8988T (cell line): Measurements from ENCODE around the gene ATG10.
A peak's percentile ranks its signal among the peaks of the same experiment; 100 is the strongest.

Source experiments
- DNase-seq: peaks from one replicate; pipeline ENCODE4 v3.0.0; 2011

ATG10 gene

DNA sequence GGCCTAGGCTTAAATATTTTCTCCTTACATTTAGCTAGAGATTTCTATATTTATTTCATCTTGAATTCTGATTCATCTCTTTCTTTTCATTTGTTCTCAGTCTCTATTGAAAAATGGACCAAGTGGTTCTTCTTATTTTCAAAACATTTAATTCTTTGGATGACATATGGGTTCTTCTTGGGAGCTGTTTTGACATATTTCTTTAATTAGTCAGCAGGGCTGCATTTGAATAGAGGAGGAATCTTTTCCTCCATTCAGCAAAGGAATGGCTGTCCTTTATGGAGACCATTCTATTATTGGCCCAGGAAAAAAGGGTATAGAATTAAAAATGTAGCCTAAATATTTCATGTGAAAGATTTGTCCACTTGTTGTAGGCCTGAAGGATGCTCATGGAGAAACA, 196.5 kb downstream of the ATG10 start:
- no peak for DNase-seq

DNA sequence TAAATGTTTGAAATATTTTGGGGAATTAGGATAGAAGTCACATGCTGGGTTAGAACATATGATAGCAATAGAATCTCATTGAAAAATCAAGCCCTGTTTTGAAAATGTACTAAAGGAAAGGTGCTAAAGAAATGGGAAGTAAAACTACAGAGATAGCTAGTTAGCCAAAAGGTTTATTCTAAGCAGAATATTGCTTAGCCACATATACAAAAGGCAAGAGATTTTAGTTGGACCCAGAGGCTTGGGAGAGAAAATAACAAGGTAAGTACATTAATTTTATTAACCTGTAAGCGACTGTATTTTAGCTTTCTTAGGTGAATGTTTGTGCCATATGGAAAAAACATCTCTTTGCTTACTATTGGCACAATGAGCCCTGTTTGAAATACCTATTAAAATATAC, 198.1 kb downstream of the ATG10 start:
- no peak for DNase-seq

DNA sequence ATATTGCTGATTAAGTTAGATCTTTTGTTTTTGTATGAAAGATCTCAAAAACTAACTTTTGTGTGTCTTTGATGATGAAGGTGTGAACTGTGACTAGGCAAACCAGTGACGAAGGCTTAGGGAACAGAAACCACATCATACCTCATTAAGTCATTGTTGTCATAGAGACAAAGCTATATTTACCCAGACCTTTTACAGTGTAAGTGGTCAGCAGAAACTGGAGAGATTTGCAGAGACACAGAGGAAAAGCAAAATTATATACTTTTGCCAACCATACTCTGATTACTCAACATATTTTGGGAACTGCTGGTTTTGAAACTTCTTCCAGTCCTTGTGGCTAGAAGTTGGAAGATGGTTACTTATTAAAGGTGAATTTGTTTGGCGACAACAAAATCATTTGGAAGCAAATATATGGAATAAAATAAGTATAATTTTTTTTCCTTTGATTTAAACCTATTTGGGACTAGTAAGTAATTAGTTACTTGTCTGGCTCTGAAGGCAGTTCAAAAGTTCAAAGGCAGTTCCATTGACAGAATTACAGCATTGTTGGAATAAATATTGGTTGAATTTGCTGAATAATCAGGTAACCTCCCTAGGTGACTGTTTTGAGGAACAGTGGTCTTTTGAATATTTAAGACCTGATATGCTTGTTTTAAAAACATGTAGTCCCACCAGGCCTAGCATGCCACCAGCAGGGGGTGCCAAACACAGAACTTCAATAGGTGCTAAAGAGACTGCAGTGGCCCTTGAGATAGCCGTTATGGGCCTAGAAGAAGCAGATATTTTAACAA, 202.5 kb downstream of the ATG10 start:
- DNase-seq, result no peak

DNA sequence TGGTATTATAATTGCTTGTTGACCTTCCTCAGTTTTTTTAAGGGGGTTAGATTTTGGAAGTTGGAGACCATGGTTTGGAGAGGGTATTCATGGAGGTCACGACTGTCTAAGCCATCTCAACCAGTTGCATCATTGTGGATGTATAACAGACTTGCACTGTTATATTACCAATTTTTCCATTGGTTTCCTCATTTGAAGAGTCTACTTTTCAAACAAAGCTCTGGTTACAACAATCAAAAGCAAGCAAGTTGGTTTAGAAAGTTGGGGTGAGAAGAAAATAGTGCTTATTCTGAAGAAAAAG, 203.0 kb downstream of the ATG10 start:
- DNase-seq, result no peak

DNA sequence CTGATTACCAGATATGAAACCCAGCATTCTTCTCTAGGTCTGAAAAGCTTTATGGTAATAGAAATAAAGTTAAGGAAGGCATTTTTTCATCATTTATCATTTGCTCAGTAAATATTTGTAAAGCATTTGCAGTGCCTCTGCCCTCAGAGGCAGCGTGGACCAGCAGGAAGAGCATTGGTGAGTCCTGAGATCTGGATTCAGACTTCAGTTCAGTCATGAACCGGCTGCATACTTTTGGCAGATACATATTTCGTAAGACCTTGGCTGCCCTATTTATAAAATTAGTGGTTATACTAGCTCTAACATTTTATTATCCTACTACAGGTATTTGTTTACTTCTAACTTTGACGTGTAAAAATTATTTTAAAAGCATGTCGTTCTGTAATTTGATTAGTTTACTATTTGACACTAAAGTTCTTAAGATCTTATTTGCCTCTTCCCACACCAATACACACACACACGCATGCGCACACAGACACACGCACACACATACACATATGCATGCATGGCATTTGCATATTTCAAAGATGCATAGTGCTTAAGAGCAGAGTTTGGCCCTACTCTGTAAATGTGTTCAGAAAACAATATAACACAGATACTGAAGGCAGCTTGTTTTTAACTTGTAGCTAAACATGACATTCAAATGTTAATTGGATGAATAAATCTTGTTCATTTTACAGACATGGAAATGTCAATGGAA, 204.4 kb downstream of the ATG10 start:
- no peak for DNase-seq

DNA sequence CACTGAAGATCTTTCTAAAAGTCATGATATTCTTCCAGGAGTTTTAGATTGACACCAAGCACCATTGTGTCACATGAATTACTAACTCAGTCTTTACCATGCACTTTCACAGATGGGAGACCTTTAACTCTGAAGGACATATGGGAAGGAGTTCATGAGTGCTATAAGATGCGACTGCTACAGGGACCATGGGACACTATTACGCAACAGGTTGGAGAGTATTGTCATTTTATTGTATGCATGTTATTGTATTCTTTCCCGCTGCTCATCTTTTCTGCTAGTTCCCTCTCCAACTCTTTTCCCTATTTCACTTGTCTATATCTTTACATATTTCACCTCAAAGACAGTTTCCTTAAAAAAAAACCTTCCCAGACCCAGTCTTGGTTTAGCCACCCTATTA, 206.6 kb downstream of the ATG10 start:
- DNase-seq, result no peak

DNA sequence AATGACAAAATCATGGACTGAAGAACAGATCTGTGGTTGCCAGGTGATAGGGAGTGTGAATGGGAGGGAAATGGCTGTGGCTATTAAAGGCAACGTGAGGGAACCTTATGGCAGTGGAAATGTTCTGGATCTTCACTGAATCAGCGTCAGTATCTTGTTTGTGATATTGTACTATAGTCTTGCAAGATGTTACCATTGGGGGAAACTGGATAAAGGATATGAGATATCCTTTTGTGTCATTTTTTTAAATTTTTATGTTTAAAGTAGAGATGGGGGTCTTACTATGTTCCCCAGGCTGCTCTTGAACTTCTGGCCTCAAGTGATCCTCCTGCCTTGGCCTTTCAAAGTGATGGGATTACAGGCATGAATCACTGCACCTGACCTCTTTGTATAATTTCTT, 210.8 kb downstream of the ATG10 start:
- no peak for DNase-seq

DNA sequence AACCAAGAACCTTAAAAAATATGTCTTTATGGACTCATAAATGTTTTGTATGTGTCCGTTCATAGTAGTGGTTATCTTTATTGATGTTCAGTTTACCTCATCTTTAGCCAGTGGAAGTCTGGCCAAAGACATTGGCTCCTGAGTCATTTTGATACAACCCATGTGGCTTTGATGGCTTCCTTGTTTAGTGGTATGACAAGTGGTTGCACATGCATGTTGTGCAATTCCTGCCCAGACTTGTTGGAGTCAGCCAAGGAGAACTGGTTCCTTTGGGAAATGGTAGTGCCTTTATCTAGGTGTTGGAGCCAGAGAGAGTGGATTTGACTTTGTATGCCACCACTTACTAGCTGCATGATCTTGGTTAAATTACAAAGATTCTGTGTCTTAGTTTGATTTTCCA, 212.0 kb downstream of the ATG10 start:
- no peak for DNase-seq

DNA sequence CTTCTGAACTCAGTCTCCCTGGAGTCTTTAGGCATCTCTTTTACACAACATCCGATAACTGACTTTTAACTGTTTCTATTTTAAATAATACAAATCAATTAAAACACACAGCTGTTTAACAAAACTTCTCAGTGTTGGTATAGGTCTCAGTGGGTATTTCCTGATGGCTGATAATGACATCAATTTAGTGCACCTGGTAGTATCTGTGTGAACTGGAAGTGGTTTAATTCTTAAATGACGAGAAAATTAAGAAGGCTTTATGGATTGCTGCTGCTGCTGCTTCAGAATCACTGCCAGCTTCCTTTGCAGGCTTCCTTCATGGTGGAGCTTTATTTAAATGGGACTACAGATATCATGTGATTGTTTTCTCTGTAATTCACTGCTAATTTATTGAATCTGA, 214.0 kb downstream of the ATG10 start:
- DNase-seq, result no peak

DNA sequence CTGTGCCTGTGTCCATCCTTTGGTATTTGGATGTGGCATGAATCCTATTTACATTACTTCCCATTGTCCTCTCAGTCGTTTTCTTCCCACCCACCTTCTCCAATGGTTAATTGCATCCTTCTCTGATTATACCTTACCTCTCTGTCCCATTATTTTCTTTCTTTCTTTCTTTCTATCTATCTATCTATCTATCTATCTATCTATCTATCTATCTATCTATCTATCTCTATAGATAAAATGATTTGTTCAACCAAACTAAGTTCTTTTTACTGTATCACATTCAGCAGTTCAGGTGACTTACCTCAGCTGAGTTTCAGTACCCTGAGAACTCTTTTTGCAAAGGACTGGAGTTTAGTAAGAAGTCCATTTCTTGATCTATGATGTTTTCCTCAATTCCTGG, 225.7 kb downstream of the ATG10 start:
- DNase-seq, result no peak

DNA sequence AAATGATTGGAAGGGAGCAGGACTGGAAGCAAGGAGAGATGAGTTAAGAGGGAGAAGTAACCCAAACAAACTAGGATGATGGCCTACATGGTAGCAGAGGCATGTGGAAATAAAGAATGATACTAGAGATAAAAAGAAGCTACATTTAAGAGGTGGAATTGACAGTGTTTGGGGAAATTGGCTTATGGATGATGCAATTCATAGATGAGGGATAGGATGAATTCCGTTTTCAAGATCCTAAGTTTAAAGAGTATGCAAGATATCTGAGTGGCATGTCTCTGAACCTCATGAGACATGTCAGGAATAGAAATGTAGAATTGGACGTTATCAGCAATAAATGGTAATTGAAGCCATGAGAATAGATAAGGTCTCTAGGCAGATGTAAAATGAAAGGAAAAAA, 232.7 kb downstream of the ATG10 start:
- DNase-seq, result no peak

DNA sequence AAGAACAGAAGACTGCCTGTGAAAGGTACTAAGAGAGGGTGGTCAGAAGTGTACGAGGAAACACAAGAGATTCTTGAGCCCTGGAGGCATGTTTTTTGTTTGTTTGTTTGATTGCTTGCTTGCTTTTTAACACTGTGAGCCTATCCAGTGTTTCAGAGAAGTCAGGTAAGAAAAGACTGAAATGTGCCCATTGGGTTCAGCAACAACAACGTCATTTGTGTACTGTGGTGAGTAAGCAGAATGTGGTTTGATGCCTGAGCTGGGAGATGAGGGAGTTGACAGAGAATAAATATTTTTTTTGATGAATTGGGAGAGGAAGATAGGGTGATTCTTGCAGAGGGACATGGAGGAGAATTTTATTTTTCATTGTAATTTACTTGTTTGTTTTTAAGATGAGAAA, 233.2 kb downstream of the ATG10 start:
- DNase-seq, result no peak

DNA sequence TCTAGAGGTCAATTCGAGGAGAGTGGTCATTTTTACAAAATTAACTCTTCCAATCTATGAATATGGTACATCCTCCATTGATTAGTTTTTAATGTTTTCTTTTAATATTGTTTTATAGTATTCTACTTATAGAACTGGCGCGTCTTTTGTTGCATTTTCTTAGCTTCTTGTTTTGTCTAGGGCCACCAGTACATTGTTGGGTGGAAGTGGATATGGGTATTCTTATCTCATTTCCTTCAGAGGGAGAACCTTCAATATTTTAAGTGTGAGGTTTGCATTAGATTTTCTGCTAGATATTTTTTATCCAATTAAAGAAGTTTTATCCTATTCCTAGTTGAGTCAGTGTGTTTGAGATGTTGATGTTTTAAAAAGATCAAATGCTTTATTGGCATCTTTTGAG, 236.5 kb downstream of the ATG10 start:
- no peak for DNase-seq

DNA sequence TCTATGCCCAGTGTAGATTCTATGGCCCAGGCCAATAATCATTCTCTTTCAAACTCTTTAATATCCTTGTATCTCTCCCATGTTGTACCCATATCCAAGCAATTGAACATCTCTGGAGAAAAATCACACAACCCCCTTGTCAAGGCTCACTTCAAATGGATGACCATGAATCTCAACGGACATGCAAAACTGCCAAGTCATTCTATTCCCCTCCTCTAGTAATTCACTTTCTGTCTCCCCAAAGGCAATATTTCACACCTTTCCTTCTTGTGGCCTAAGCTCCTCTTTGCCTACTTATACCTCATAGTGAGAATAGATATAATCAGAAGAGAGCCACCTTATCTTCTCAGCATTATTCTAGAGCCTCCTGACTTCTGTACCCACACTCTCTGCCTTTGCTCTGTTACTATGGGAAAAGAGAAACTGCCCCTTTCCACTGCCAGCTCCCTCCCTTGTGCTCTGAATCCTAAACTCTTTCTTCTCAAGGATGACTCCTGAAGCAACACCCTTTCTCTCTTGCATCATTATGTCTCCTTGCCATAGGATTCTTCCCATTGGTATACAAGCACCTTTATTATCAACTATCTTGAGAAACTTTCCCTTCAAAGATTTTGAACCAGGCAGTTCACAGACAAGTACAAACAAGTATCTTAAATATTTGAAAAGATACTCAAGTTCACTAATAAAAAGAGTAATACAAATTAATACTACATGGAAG, 240.2 kb downstream of the ATG10 start:
- DNase-seq, result no peak

DNA sequence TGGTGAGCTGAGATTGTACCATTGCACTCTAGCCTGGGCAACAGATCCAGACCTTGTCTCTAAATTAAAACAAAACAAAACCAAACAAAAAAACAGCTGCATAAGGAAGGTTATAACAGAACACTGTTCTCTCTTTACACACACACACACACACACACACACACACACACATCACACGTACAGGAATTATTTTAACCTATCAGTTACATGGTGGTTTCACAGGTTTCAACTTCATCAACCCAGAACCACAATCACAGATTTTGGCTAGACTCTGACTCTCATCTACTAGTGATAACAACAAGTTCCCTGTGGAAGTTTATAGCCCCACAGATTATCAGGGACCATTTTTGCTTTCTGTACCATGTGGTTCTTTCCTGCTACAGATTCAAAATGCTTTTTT, 246.1 kb downstream of the ATG10 start:
- DNase-seq, result no peak

DNA sequence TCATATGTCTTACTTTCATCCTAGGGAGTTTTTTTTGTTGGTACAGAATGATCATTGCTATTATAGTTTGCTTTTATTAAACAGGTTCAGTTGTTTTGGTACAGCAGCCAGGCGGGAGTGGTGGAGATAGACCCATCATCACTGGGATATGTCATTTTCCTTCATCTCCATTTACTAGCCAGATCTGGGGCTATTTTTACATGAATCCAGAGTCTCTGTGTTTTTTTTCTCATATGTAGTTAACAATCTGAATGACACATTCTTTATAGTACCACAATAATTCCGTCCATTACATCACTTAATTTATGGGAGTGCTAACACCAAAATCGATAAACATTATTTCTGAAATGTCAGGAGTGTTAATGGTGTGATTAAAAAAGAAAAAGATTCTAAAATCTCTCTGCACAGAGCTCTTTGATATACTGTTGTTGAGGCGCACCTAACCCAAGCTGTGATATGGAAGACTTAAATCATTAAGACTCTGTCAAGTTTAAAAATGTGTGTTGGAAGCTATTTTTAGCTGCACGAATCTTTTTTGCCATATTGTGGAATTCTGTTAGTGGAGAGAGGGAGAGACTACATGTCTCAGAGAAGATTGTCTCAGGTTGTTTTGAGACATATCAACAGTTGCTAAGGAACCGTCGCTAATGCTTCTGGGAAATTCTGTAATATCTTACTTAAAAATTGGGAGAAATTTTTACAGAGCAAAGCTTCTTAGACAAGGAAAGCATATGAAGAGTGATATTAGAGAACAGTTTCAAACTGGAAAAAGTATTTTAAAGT, 246.7 kb downstream of the ATG10 start:
- DNase-seq, result no peak

DNA sequence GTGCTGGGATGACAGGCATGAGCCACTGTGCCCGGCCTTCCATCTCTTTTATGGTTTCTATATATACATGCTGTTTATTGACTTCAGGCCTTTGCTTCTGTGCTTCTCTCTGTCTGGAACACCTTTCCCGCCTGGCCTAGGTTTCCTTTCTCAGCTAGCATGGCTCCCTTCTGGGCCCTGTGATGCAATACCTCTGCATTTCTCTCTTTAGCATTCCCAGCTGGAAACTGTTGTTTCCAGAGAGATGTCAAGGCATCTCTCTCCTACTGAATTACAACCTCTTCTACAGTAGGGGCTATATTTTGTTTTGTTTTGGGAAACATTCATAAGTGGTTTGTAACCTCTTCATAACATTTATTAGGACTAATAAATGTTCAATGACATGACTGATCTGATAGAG, 249.2 kb downstream of the ATG10 start:
- no peak for DNase-seq

DNA sequence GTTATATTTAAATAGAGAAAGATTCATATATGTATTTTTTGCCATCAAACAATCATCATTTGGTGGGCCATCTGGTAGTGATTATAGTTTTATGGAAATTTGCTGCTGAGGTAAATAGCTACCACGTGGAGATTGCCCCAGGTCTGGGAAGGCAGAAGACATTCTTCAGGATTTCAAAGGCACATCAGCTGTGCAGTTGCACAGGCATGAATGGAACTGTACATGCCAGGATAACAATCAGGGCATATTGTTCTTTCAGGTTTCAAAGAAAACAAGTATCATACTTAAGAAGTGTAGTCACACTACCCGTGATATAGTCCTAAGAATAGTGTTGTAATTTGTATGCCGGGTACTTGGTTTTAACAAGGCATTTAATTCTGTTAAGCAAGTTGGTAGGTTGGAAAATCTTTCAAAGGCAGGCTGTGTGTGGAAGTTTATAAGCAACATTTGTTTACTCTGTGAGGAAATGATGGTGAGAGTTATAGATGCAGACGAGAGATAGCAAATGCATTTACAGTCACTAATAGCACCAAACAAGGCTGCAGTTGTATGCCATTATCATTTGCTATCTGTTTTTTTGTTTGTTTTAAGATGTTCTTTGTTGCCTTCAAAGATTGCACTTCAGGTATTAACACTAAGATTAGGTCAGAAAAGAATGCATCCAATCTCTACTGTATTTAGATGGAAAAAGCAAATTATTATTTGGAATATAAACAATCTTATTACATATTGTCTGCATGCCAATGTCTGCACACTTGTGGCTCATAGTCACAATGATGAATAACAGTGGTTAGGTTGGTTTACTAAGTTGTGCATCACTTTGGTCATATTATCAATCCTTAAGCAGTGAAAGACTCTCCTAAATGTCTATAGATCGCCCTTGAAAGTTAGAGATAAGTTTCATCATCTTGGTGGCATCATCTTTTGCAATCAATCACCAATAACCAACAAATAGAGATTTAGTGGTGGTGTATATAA, 251.1 kb downstream of the ATG10 start:
- no peak for DNase-seq

DNA sequence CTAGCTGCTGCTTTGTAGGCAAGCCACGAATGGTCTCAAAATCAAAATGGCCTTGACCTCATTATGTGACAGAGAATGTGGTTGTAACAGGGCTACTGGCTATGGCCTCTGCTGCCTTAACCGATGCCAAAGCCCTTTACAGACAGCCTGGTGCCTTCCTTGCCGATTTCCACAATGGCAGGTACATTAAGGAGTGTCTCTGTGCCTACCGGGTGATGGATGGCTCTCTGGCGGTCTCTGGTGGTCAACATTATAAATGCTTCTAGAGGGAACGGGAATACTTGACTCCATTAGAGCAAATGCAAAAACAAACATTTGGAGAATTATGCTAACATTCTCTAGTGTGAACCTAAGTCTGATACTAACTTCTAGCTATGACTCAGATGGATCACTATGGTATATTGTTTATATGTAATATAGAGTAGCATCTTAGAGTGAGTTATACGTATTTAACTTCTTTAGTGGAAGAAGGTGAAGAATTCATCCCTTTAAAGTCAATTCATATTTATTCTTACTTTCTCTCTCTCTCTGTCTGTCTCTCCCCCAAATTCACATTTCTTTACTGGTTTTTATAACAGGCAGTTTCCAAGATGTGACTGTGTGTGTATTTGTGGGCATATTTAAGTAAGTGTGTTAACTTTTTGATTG, 253.8 kb downstream of the ATG10 start:
- DNase-seq, result peak; percentile 14

DNA sequence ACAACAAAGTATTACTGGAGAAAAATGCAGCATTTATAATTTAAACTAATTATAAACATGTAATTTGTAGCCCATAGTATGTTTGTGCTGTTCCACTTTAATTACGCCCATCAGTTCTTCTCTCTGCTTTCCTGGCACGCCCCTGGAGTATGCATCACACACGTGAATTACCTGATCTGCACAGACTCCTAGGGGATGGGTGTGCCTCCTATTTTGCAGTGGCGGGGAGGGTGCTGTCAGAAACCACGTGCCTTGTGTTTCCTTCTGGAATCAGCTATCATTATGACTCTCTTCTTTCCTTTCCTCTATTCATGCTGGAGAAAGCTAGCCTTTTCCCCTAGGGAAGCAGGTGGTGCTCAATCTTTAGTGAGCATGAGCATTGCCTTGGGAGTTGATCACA, 263.1 kb downstream of the ATG10 start:
- DNase-seq, result no peak

DNA sequence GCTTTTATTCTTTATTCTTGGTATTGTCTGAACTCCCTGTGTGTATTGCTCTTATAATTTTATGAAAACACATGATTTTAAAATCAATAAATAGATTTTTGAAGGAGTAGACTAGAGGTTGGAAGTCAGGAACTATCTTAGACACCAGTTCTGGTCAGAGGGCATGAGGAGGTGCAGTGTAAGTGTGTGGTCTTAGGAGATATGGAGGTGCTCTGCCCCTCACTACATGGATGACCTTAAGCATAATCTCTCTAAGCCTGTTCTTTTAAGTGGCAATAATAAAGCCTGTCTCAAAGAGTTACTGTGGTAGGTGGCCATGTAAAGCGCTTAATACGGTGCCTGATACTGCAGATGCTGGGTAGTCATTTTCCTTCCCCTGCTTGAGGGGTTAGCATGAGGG, 272.3 kb downstream of the ATG10 start:
- no peak for DNase-seq
